Bronchial epithelial cell (primary cell): ENCODE data around the gene CD320. TPM values are rescaled to one million over a fixed set of nuclear protein-coding genes. Genes with fewer than 3 reads are reported as not detected.
"Not testable (repeated sequence)": the region's sequence is repeated elsewhere in the genome, so short reads cannot be mapped to it uniquely, and the experiment has no call there.

Source experiments
- DNase-seq: peaks from one replicate; pipeline ENCODE4 v3.0.0-alpha.2; 2010; ENCODE audit warnings: low read depth
- FAIRE-seq: peaks from 2 replicates; lab custom pipeline; 2011; peaks lifted over from hg19 to GRCh38; lab: Jason Lieb, UNC
- H3K27me3 ChIP-seq: 2 replicates; pipeline ENCODE4 v1.5.1; 2011; ENCODE audit warnings: low read length; ENCODE audit not compliant: control insufficient read depth, insufficient read depth
- H3K36me3 ChIP-seq: 2 replicates; pipeline ENCODE4 v1.5.1; 2011; ENCODE audit warnings: low read length; ENCODE audit not compliant: control insufficient read depth, insufficient read depth
- H3K4me3 ChIP-seq: 2 replicates; pipeline ENCODE4 v1.5.1; 2011; ENCODE audit warnings: mild to moderate bottlenecking, low read depth, low read length, control low read depth
- CTCF ChIP-seq: IDR thresholded peaks from 2 replicates; pipeline ENCODE4 v1.5.1; 2011; ENCODE audit warnings: mild to moderate bottlenecking, moderate library complexity, low read length, control low read depth, inconsistent platforms; ENCODE audit not compliant: insufficient read depth, severe bottlenecking
- total RNA-seq: library from RNA; depleted of rRNA; stranded (reverse); fragments of >200 nt; gene quantifications from 2 replicates; pipeline ENCODE4 v1.2.1, GENCODE V29; 2014

The CD320 gene
- total RNA-seq, 1 donor from 2014 or later, result 14.0 TPM

- FAIRE-seq, result no peak
- H3K36me3 ChIP-seq, result peaks cover 12% of the 10 kb centered on the region
These were observed 12.5 kb upstream of the CD320 start for GRCh38 chr19:8320564-8321066.

DNA sequence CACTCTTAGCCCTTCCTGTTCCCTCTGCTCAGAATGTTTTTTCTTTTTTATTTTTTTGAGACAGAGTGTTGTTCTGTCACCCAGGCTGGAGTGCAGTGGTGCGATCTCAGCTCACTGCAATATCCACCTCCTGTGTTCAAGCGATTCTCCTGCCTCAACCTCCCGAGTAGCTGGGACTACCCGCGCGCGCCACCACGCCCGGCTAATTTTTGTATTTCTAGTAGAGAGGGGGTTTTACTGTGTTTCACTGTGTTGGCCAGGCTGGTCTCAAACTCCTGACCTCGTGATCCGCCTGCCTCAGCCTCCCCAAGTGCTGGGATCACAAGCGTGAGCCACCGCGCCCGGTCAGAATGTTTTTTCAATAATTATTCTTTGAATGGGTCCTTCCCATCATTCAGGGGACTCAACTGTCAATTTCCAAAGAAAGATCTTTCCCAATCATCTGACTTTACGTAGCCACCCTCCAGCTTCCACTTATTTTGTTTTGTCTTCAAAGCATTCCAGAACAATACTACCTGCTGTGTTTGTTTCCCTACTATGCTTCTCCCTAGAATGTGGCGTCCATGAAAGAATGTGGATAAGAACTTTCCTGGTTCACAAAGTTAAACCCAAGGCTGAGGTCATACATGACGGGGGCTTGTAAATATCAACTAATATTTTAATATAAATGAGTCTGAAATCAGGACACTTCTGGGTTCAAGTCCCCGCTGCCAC lies 11.8 kb upstream of the CD320 start:
- TF ChIP-seq CTCF, result no peak
- H3K27me3 ChIP-seq, result no peaks in the 10 kb centered on the region
- DNase-seq, result no peak
- peaks cover 12% of the 10 kb centered on the region for H3K36me3 ChIP-seq
- no peak for FAIRE-seq
- H3K4me3 ChIP-seq, result peak overlapping the region; percentile 77

More at GRCh38 chr19:8320564-8321066, 12.5 kb upstream of the CD320 start:
- DNase-seq, result no peak
- H3K27me3 ChIP-seq, result no peaks in the 10 kb centered on the region
- no peak for TF ChIP-seq CTCF
- H3K4me3 ChIP-seq, result peak overlapping the region; percentile 77

DNA sequence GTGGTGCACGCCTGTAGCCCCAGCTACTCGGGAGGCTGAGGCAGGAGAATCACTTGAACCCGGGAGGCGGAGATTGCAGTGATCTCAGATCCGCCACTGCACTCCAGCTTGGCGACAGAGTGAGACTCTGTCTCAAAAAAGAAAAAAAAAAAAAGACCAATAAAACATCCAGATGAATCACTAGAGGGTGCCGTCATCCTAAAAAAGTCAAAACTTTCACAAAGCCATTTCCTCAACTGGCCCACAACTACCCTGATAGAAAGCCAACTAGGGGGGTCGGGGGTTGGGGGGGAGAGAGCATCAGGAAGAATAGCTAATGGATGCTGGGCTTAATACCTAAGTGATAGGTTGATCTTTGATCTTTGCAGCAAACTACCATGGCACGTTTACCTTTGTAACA lies 10.7 kb upstream of the CD320 start:
- not testable (repeated sequence) for H3K4me3 ChIP-seq, H3K27me3 ChIP-seq, DNase-seq, FAIRE-seq
- H3K36me3 ChIP-seq, result peaks cover 13% of the 10 kb centered on the region

DNA sequence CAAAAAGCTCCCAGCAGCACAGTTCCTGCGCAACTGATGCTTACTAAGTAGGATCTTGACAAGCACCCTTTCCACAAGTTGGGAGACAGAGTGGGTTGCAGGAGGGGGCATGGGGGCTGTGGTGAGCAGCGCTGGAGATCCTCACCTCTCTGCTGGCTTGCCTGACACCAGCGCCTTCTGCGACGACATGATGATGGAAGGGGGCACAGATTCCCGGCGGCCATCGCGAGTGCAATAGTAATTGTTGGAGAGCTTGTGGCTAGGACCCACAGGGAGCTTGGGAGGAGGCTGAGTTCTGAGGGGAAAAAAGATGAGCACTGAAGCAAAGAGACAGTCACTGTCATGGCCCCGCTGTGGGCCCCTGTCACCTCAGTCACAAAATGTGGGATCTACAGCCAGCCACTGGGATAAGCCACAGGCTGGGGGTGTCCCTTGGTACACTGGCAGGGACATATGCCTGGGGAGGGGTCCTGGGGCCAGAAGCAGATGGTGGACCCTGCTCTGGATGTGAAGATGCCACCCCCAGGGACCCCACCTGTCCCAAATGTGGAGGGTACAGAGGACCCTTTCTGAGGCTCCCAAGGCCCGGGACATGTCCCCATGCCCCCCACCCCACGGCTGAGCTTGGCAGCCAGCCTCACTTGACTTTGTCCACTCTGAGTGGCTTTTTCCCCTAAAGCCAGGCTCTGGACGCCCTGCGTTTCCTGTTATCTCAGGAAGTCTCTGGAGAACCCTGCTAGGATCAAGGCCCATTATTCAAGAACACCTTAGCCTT lies 8.4 kb upstream of the CD320 start:
- peaks cover 6% of the 10 kb centered on the region for H3K36me3 ChIP-seq

DNA sequence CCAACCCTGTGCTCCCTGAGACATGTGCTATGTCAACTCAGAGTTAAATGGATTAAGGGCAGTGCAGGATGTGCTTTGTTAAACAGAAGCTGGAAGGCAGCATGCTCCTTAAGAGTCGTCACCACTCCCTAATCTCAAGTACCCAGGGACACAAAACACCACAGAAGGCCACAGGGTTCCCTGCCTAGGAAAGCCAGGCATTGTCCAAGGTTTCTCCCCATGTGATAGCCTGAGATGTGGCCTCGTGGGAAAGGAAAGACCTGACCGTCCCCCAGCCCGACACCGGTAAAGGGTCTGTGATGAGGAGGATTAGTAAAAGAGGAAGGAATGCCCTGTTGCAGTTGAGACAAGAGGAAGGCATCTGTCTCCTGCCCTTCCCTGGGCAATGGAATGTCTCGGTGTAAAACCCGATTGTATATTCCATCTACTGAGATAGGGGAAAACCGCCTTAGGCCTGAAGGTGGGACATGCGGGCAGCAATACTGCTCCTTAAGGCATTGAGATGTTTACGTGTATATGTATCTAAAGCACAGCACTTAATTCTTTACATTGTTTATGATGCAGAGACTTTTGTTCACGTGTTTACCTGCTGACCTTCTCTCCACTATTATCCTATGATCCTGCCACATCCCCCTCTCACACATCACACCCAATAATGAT lies 7.0 kb upstream of the CD320 start:
- not testable (repeated sequence) for H3K36me3 ChIP-seq, H3K4me3 ChIP-seq, H3K27me3 ChIP-seq, DNase-seq, FAIRE-seq

More for the DNA sequence above, 8.4 kb upstream of the CD320 start:
- Histone ChIP-seq H3K27me3 (no peaks in the 10 kb centered on the region), H3K4me3 (no peak overlapping the region)
- TF ChIP-seq CTCF, result no peak
- FAIRE-seq (no peak), DNase-seq (no peak)

- H3K4me3 ChIP-seq, result no peak overlapping the region
- no peaks in the 10 kb centered on the region for H3K27me3 ChIP-seq
- no peak for DNase-seq
- no peak for TF ChIP-seq CTCF
- H3K36me3 ChIP-seq, result peaks cover 10% of the 10 kb centered on the region
- FAIRE-seq, result no peak
These were observed 3.5 kb upstream of the CD320 start for GRCh38 chr19:8311461-8312260.
